Esophagus squamous epithelium (tissue), 5 donors: ENCODE results near the gene POU3F3. TPM values are rescaled to one million over a fixed set of nuclear protein-coding genes. Genes with fewer than 3 reads are reported as not detected.

ENCODE experiments used
- DNase-seq: peaks from one replicate; lab custom pipeline; 2025; lab: John Stamatoyannopoulos, UW
- H3K27ac ChIP-seq, 4 donors: fragments of 200-600 bp; sonication (generic); one replicate each; pipeline ENCODE4 v1.5.1; 2016 to 2019; ENCODE audit warnings: mild to moderate bottlenecking in 1 of 4
- H3K27me3 ChIP-seq, 4 donors: fragments of 200-600 bp; sonication (generic); 1 replicate in 3 of 4; 2 replicates in 1 of 4; pipeline versions ENCODE4 v1.5.1 to v1.6.0; 2017 to 2021; ENCODE audit warnings: antibody characterized with exemption in 1 of 4
- H3K36me3 ChIP-seq, 3 donors: fragments of 200-600 bp; sonication (generic); one replicate each; pipeline ENCODE4 v1.5.1; 2016 to 2019
- H3K4me1 ChIP-seq, 3 donors: fragments of 200-600 bp; sonication (generic); one replicate each; pipeline ENCODE4 v1.5.1; 2017 to 2019
- H3K4me3 ChIP-seq, 4 donors: fragments of 200-600 bp; sonication (generic); 1 replicate in 3 of 4; 2 replicates in 1 of 4; pipeline ENCODE4 v1.5.1; 2016 to 2019; ENCODE audit warnings: mild to moderate bottlenecking in 2 of 4, moderate library complexity in 1 of 4
- H3K9me3 ChIP-seq, 3 donors: fragments of 200-600 bp; sonication (generic); one replicate each; pipeline ENCODE4 v1.5.1; 2016 to 2019
- CTCF ChIP-seq, 6 experiments: fragments of 450-650 bp in 4 of 6; fragments of 200-600 bp in 2 of 6; sonication (generic) in 2 of 6; IDR thresholded peaks; one replicate each; pipeline ENCODE4 v1.5.1; 2016 to 2019; ENCODE audit warnings: antibody characterized with exemption in 6 of 6, mild to moderate bottlenecking in 4 of 6, moderate library complexity in 4 of 6
- POLR2A ChIP-seq, 4 donors: fragments of 450-650 bp; IDR thresholded peaks; one replicate each; pipeline ENCODE4 v1.6.1; 2017; ENCODE audit warnings: antibody characterized with exemption in 4 of 4, mild to moderate bottlenecking in 4 of 4, moderate library complexity in 3 of 4
- WGBS, 2 donors: methylation state at CpG; one replicate each; pipeline ENCODE4 v1.1.5; 2018; 5-methylcytosine and 5-hydroxymethylcytosine counted together
- intact Hi-C: fragments of 100-400 bp; cut with DNase I; formaldehyde crosslinking; loops from one replicate; pipeline ENCODE4 v1.15.0; 2022
- total RNA-seq, 4 donors: library from RNA; depleted of rRNA; stranded (reverse); fragments of >200 nt; gene quantifications; one replicate each; pipeline ENCODE4 v1.1.0, GENCODE V29; 2016
- donor health status: DM: yes; HTN: yes; CAD: no.

Gene POU3F3
- total RNA-seq, 4 donors from 2014 or later: 0.09 TPM; not detected in 3

- peaks cover 0 to 83% (median 2%) of the 10 kb centered on the region in 4 donors for H3K27me3 ChIP-seq
- no peaks in the 10 kb centered on the region for H3K9me3 ChIP-seq
- intact Hi-C loops: no loop called here
- TF ChIP-seq CTCF (IDR thresholded peaks at IDR 0.05) (no peak), POLR2A (IDR thresholded peaks at IDR 0.05) (no peak)
- 54 to 68% methylated on average over 10 to 13 of the region's 14 CpGs for WGBS, 2 donors
- no peak overlapping the region for H3K27ac ChIP-seq
- H3K36me3 ChIP-seq: no peaks in the 10 kb centered on the region
- H3K4me1 ChIP-seq: peaks cover 6 to 18% (median 8%) of the 10 kb centered on the region in 3 donors
- DNase-seq: no peak
- H3K4me3 ChIP-seq: no peak overlapping the region
These were observed 23.0 kb downstream of the POU3F3 start for GRCh38 chr2:104876606-104877570.

GRCh38 chr2:104878863-104879512 is 25.1 kb downstream of the POU3F3 start:
- 79 to 84% methylated on average over 11 of the region's 11 CpGs for WGBS, 2 donors
- intact Hi-C loops: no loop called here
- H3K4me1 ChIP-seq: no peaks in the 10 kb centered on the region
- DNase-seq: no peak
- H3K27me3 ChIP-seq: peaks cover 0 to 79% (median under 1%) of the 10 kb centered on the region in 4 donors
- no peak for TF ChIP-seq POLR2A (IDR thresholded peaks at IDR 0.05)
- TF ChIP-seq CTCF (IDR thresholded peaks at IDR 0.05): no peak
- H3K36me3 ChIP-seq: no peaks in the 10 kb centered on the region
- no peak overlapping the region for H3K27ac ChIP-seq
- H3K9me3 ChIP-seq: no peaks in the 10 kb centered on the region
- no peak overlapping the region for H3K4me3 ChIP-seq

- no peaks in the 10 kb centered on the region for H3K9me3 ChIP-seq
- H3K4me1 ChIP-seq: no peaks in the 10 kb centered on the region
- WGBS, 2 donors: 56 to 59% methylated on average over 4 to 6 of the region's 6 CpGs
- H3K36me3 ChIP-seq: no peaks in the 10 kb centered on the region
- no peak for DNase-seq
- intact Hi-C loops: no loop called here
- peaks cover 0 to 79% (median 0%) of the 10 kb centered on the region in 4 donors for H3K27me3 ChIP-seq
- no peak for TF ChIP-seq CTCF (IDR thresholded peaks at IDR 0.05)
- no peak for TF ChIP-seq POLR2A (IDR thresholded peaks at IDR 0.05)
- no peak overlapping the region for H3K4me3 ChIP-seq
- no peak overlapping the region for H3K27ac ChIP-seq
These were observed 26.2 kb downstream of the POU3F3 start for GRCh38 chr2:104880076-104880475.

- H3K36me3 ChIP-seq: no peaks in the 10 kb centered on the region
- TF ChIP-seq CTCF (IDR thresholded peaks at IDR 0.05) (no peak), POLR2A (IDR thresholded peaks at IDR 0.05) (no peak)
- no peak overlapping the region for H3K27ac ChIP-seq
- H3K27me3 ChIP-seq: peaks cover 0 to 83% (median 0%) of the 10 kb centered on the region in 4 donors
- DNase-seq: no peak
- H3K4me1 ChIP-seq: no peaks in the 10 kb centered on the region
- WGBS, 2 donors: 69% methylated on average over 3 of the region's 3 CpGs
- intact Hi-C loops: no loop called here
- H3K4me3 ChIP-seq: no peak overlapping the region
- no peaks in the 10 kb centered on the region for H3K9me3 ChIP-seq
These were observed 29.4 kb downstream of the POU3F3 start for GRCh38 chr2:104883357-104883756.
